Stimulated activated naive CD4-positive, alpha-beta T cell (primary cell): ENCODE results near the gene SYCE1.

Experiments used
- DNase-seq, 6 experiments: peaks; one replicate each; lab custom pipeline; 2025; lab: John Stamatoyannopoulos, UW

The SYCE1 gene

DNA sequence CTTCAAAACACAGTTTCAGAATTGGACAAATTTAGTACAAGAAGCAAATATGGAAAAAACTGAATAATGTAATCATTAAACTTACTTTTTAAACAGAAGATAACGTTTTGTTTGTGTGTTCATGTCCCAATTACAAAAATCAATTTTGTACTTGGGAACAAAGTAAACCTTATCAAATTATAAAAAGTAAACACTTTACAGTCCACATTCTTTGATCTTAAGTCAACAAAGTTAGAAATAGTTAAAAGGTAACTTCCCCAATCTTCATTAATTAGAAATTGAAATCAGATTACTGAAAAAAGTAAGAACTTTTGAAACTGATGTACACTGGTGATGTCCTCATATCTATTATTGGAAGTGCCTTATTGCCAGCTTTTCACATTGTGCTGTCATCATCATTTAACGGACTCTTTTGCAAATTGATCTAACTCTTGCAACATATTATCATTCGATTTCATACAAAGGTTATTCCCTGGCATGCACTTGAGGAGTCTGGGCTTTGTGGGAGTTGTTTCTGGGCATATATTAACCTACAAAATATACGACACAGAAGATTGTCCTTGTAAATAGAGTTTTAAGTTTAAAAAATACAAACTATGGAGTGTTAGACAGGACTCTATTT is 53.4 kb downstream of the SYCE1 start:
- DNase-seq = no peak

DNA sequence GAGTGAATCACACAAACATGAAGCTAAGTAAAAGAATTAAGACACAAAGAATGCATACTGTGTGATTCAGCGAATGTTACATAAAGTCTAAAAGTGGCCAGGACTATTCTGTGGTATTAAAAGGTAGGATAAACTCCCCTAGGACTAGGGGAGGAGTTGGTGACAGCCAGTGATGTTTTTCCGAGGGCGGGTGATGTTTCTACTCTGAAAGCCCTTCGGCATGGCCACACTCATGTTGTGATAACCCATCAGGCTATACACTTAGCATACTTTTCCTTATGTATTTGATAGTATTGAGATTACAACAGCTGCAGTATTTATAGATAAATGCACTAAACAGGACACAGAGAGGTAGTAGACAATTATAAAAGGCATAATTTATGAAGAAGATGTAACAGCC is 54.0 kb downstream of the SYCE1 start:
- no peak for DNase-seq

DNA sequence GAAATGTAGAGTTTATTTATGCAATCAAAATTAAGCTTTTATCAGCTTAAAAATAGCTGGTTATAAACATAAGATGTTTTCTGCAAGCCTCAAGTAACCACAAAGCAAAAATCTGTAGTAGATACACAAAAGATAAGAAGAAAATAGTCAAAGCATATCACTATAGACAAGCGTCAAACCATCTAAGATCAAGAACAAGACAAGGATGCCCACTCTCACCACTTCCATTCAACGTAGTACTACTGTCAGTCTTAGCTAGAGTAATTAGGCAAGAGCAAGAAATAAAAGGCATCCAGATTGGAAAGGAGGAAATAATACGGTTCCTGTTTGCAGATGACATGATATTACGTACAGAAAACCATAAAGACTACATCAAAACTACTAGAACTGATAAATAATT is 55.7 kb downstream of the SYCE1 start:
- no peak for DNase-seq
